Measurements from ENCODE around the gene CAMK2G.
"Not testable (repeated sequence)": the region's sequence is repeated elsewhere in the genome, so short reads cannot be mapped to it uniquely, and the experiment has no call there.

Gene CAMK2G

DNA sequence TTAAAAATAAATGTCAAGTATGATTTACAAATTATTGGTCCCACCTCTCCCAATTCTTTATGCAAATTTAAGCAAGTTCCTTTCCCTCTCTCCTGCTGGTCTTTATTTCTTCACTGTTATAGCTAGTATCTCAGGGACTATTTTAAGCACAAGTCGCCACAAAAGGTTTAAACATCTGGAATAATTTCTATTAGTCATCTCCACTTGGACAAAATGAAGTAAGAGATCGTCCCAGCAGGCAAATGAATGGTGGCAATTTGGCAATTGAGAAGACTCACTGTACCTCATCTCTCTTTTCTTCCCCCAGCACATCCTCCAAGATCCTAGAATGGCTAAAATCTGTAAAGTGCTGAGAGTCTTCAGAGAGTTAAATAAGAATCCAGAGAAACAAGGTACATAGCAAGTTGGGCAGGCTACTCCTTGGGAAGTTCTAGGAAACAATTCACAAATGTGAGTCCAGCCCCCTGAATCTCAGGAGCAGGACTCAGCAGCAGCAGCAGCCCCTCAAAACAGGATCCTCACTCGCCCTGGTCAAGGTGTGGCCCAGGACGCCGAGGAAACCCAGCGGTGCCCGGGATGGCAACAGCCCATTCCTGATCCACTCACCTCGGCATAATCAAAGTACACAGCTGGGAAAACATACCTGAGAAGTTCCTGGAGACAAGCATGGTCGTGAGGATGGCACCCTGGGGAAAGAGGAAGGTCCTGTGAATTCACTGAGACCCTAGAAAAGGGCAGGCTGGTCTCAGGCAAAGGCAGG lies 32.6 kb downstream of the CAMK2G start:
- no peak for DNase-seq

DNA sequence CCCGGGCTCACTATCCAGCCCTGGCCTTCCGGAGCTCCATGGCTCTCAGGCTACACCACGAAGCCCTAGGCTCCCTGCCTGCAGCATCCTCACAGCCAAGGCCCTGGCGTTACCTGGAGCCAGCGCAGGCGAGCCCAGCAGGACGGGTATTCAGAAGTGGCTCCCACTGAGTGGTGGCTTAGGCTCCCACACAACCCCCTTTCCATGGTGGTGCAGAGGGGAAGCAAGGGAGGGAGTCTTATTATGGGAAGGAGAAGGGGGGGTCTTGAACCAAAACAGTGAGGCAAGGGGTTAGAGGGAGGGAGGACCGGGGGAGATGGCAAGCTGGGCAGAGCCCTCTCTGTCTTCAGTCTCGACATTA lies 33.3 kb downstream of the CAMK2G start:
- DNase-seq: no peak

DNA sequence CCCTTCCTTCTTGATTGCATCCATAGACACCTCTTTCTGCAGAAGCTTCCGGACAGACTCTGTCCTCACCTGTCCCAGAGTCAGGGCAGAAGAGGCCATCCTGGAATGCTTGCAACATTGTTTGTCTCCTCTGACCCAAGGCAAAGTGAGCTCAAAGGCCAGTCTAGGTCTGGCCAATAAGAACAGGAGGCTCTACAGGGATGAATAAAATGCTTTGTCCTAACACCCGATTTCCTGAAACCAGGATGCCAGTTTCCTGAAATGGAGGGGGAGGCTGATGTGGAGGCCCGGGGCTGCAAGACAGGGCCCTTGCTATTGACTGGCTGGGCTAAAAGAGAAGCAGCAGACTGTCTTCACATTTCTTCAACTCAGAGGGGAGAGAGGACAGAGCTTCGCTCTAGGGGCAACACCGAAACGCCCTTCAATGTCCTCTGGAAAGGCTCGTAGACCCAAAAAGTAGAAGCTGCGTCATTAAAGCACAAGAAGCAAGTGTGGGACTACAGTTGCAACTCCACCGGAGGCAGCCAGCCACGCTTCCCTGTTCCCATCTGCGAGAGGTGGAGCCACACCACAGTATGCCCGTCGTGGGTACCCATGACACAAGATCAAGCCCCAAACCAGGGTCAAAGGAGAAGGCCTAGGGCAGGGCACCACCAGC lies 33.8 kb downstream of the CAMK2G start:
- no peak for DNase-seq

DNA sequence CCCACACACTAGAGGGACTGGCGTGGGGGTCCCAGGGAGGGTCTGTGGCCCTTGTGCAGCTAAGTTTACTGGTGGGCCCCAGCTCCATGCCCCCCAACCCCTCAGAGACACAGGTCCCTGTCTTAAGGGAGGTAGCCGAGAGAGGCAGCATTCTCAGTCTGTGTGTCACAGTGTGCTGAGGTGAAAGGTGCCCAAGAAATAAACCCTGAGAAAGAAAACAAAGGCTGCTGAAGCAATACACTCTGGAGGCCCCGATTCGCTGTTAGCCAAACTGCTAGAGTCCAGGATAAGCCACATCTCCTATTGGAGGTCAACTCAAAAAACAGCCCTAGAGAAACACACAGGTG lies 34.3 kb downstream of the CAMK2G start:
- no peak for DNase-seq

DNA sequence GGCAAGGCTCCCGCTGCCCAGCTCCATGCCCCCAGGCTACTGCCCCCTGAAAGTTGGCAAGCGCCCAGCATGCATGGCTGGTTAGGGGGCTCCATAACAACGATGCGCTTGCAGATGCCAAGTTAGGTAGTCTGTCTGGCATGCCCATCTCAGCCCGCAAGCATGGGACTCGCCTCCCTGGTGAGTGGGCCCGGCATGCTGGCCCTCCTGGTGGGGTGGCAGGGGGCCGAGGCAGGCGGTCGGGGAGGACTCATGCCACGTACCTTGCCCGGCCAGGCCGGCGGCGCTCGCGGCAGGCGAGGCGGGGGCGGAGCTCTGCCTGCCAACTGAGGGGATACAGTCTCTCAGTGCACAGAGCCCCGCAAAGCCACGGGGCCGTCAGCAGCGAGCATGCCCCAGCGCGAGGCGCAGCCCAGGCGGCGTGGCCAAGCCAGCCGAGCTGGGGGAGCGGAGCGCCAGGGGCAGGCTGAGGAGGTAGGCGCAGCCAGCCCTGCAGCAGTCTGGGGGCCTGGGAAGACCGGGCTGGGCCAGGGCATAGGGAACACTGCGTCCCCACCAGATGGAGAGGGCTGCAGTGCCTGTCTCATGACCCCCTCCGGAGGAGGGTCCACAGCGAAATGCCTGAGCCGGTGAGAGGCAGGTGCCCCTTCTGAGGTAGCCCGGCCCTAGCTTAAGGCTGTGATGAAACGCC lies 34.9 kb downstream of the CAMK2G start:
- peak in 1 of 56 donors; percentile 20 for DNase-seq

DNA sequence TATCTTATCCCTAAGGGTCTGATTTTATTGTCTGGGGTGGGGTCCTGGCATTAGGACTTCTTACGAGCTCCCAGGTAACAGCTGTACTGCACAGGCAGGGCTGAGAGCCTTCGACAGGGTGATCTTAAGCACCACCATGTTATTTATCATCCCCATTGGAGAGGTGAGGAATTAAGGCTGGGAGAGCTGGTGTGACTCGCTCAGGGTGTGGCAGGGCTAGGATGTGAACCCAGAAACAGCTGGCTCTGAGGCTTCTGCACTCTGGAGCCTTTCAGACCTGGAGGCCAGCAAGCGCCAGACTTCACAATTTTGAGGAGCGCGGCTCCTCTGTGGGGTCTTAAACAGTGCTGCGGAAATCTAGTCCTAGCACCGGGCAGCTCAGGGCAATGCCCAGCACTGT lies 35.5 kb downstream of the CAMK2G start:
- DNase-seq: no peak

DNA sequence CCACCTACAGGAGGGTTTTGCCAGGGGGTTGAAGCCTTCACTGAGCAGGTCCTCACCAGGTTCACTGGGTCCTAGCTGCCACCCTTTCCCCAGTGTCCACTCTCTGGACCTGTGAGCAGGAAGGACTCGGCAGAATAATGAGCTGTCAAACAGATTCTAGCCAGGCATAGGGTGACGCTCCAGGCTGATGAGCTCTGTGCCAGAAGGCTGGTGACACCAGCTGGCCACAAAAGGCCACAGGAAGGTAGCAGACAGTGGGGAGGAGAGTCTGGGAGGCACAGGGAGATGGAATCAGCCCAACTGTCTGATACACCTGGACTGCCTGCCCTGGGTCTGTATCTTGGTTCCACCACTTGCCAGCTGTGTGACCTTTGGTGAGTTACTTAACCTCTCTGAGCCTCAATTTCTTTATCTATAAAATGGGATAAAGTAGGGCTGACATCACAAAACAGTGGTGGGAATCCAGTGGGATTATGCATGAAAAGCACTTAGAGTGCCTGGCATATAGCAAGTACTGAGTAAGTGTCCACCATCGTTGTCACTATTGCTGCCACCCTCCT lies 36.3 kb downstream of the CAMK2G start:
- no peak for DNase-seq

DNA sequence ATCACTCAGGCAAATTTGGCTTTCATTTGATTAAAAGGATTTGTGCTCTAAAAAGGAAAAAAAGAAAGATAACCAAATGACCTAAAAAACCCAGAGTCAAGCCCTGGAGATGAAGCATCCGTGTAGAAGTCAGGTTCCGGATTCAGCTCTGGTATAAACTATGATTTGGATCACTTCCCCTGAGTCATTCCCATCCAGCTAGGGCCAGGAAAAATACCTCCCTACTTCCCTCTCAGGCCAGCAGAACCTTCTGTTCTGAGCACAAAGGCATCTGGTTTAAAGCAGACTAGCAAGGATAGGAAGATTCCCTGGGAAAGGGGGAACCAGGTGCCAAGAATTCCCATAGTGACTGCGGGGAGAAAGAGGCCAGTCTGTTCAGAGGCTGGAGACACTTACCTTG lies 37.3 kb downstream of the CAMK2G start:
- DNase-seq: no peak

DNA sequence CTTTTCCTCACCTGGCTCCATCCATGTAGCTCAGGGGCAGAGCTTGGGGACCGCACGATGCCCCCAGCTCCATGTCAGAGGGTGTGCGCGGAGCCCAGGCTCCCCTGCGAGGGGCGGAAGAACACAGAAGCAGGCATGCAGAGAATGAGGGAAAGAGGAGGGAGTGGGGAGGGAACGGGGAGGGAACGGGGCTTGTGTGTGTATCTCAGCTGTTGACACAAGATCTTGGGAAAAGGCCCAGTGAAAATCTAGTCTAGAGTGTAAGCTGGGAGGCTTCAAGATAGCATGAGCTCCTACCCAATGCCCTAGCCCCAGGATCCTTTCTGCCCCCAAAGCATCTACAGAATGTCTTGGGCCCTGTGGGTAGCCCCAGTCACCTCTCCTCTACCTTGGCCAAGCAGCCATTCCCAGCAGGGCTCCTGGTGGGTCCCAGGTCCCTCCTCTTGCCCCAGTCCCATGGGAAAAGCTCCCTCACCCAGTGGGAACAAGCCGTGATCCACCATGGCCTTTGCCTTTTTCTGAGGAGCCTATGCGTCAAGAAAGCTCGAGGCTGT lies 37.9 kb downstream of the CAMK2G start:
- no peak for DNase-seq

DNA sequence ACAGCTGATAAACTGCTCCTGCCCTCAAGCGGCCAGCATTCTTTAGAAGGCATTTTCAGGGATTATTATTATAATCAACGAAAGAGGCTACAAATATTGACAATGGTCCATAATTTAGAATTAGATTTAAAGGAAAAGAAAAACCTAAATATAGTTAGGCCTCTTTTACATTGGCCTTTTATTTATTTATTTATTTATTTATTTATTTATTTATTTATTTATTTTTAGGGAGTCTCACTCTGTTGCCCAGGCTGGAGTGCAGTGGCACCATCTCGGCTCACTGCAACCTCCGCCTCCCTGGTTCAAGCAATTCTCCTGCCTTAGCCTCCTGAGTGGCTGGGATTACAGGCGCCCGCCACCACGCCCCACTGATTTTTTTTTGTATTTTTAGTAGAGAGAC lies 45.3 kb downstream of the CAMK2G start:
- not testable (repeated sequence) for DNase-seq

DNA sequence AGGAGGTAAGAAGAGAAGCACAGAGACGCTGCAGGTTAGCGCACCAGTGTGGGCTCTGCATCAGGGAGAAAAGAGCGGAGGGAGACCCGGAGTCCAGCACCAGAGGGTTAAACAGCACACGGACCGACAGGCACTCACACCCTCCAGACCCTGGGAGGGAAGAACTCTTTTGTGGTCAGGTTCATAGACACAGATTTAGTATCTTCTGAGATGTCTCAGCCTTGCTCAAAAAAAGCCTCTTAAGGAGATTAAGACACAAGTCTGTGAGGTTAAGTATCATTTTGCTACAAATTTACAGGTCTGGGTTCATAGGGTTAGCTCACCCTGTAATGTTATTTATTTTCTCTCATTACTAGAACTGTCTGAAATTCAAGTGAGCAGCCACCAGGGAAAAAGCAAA lies 46.2 kb downstream of the CAMK2G start:
- no peak for DNase-seq

DNA sequence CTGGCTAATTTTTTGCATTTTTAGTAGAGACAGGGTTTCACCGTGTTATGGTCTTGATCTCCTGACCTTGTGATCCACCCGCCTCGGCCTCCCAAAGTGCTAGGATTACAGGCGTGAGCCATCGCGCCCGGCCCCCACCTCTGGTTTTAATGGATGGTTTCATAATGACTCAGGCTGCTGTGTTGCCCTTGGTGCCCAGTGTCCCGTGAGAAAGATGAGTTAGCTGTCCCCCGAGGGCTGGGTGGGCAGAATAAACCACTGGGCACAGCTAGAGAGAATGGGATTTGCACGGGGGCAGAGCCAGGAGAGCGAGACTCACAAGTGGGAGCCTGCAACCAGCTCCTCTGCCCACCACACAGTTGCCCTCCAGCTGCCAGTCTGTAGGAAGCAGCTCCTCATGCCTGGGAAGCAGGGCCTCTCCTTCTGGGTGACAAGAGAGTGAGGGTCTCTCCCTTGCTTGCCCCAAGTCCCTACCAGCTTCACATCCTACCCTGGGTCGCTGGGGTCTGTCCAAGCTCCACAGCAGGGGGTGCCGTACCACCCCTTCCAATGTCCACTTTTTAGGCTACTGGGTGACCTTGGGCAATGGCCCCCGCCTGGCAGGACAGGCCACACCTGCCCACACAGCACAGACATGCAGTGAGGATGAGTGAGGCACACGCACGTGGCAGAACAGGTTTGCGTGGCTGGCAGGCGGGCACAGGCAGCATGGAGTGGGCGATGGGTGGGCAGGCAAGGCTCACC lies 46.8 kb downstream of the CAMK2G start:
- DNase-seq: no peak

DNA sequence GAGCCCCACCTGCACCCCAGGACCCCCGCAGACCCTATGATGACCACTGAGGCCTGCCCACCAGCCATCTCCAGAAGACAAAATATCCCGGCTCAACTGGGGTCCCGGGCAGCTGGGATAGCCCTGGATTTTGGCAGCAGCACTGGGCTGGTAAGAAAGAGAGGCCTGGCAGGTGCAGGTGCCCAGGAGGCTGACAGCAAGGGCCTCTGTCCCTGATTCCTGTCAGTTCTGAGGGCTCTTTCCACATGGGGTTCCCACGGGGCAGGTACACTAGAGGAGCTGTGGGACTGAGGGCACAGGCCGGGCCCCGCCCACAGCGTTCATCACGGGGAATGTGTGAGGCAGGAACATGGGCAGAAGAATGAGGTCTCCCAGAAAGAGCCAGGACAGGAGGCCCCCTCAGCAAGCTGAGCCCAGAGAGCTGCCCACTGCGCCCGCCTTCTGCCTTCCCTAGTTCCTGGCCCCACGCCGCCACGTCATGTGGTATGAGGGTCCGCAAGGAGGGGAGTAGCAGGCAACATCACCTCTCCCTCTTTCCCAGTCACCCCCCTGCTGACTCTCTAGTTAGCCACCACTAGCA lies 50.1 kb downstream of the CAMK2G start:
- DNase-seq: no peak

DNA sequence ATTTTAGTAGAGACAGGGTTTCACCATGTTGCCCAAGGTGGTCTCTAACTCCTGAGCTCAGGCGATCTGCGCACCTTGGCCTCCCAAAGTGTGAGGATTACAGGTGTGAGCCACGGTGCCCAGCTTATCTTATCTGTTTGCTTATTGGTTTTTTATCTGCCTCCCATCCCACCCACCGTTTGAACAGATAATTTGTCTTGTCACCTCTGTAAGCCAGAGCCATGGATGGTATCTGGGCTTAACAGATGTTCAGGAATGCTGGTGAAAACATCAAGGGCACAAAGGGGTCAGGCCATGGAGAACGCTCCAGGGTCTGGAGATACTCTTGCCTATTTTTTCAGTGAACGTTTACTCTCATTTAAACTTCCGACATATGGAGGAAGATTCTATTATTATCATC lies 51.0 kb downstream of the CAMK2G start:
- no peak for DNase-seq

DNA sequence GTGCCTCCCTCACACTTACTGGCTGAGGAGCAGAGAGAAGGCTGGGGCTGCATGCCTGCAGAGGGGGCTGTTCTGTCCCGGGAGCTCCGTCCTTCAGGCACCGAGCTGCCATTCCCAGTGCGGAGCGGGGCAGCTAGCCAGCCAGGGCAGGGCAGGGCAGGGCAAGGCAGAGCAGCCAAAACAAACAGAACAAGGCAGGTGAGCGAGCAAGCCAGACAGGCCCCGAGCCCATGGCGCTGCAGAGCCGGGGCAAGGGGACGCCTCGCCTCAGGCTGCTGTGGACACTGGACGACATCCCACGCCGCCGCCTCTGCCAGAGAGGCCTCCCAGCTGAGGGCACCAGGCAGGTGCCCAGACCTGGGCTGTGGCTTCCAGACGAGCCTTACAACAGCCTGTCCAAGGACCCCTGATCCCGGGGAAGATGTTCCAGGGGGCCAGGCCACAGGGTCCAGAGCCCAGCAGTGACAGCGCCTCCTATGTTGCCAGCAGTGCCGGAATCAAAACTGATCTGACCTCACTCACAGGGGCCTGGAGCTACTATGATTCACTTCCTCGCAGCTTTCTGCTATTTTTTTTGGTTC lies 54.8 kb downstream of the CAMK2G start:
- peak in 2 of 56 donors; percentile 21 to 30 for DNase-seq

DNA sequence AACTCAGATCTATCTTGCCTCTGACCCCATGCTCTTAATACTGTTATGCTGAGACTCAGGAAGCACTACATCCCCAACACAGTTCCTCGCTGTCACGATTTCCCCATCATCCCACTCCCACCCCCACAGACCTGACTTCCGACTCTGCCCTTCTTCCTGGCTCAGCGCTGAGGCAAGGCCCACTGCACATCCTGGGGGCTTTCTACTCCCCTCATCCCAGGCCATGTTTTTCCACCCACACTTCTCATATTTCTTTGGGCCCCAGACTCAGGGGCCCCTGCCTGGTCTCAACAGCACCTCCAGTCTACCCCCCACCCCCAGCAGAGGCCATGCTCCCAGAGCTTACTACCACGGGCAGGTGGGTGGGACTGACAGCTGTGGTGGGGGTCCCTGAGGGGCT lies 55.3 kb downstream of the CAMK2G start:
- DNase-seq: no peak

DNA sequence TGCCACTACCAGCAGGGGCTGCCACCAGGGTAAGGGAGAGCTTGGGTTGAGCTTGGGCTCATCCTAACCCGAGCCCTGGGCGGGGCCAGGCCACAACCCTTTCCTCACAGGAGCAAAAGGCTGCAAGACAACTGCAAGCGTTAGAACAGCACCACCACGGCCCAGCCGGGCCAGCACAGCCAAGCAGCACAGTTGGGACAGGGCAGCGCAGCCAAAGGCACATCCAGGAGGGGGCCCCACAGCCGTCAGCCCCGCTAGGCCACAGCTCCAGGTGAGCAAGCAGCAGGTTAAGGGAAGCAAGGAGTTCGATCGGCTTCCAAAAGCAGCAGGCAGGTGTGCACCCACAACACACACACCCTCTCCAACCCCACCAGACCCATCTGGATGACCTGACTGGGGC lies 56.0 kb downstream of the CAMK2G start:
- DNase-seq: no peak

DNA sequence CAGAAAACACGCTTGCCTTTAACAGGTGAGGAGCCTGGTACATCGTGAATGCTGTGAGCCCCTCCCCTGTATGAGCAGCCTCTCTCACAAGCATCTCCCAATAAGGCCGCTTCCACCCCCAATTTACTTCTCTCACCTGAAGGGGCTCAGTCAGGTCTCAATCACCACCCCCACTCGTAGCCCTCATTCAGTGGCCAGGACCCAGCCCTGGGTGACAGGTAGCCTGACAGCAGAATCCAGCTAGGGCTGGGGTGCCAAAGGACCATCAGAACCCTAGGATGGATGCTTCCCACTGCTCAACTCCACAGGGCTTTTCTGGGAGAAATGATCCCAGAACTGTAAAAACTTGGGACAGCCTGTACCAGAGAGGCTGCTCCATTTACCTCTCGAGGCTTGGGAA lies 56.5 kb downstream of the CAMK2G start:
- no peak for DNase-seq

DNA sequence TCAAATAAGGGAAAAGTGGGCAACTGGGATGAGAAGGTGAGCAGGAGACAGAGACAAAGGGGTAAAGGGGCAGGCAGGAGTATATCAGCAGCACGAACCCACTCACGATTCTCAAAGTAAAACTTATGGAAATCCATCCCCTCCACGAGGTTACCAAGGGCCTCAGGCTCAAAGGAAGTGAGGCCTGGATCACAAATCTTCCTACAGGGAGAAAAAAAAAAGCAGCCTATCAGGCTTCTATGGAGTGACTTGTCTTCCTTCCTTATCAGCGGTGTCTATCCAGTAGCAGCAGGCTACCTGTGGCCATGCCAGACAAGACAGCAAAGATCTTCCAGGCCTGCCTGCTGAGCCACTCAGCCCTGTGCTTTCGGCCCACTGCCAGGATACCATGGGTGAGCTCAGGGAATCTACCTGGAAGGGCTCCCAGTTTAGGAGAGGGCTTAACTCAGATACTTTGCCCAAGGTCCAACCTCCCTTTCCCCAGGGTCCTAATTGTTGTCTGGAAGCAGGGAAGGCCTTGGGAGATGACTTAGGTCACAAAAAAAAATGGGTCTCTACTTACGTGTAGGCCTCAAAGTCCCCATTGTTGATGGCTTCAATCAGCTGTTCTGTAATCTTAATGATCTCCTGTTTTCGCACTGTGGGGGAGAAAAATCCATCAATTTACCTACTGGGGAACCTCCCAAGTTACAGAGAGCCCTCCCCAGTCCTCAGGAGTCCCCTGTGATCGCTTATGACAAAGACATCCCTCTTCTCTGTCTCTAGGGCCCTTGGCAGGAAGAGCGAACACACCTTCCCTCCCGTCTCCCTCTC lies 57.2 kb downstream of the CAMK2G start:
- no peak for DNase-seq

DNA sequence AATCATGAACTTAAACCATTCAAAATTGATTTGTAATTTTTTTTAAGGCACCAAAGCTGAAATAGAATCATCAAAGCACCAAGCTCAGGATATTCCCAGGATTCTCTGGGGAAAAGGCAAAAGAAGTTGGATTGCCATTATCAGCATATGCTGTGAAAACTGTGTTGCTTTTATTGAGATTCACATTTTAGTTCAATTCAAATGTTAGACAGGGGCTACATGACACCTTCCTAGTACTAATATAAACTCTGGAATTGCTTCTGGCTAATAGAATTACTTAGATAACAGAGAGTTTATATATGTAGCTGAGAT lies 58.7 kb downstream of the CAMK2G start:
- DNase-seq: no peak

Data from nucleus accumbens (tissue), 56 donors.